IPS DF 19.7 (cell line): ENCODE data around the gene EPB41.
"Not testable (repeated sequence)": the region's sequence is repeated elsewhere in the genome, so short reads cannot be mapped to it uniquely, and the experiment has no call there.

Experiments
- DNase-seq: peaks from one replicate; pipeline ENCODE4 v3.0.0-alpha.2; 2013; ENCODE audit warnings: low read depth, low spot score

Gene EPB41

GRCh38 chr1:28927266-28927647 lies 12.9 kb downstream of the EPB41 start:
- DNase-seq: no peak

GRCh38 chr1:28927648-28928313 lies 13.4 kb downstream of the EPB41 start:
- no peak for DNase-seq

- DNase-seq: no peak
Observed at GRCh38 chr1:28928314-28928941, 14.1 kb downstream of the EPB41 start.

- DNase-seq: no peak
Observed at GRCh38 chr1:28933277-28933676, 18.9 kb downstream of the EPB41 start.

GRCh38 chr1:28933918-28934317 lies 19.5 kb downstream of the EPB41 start:
- DNase-seq: no peak

- DNase-seq: no peak
Observed at GRCh38 chr1:28934676-28935075, 20.3 kb downstream of the EPB41 start.

- no peak for DNase-seq
Observed at GRCh38 chr1:28935293-28935692, 20.9 kb downstream of the EPB41 start.

- DNase-seq: no peak
Observed at GRCh38 chr1:28936094-28936493, 21.7 kb downstream of the EPB41 start.

- DNase-seq: no peak
Observed at GRCh38 chr1:28936528-28936927, 22.2 kb downstream of the EPB41 start.

GRCh38 chr1:28943581-28943980 lies 29.2 kb downstream of the EPB41 start:
- not testable (repeated sequence) for DNase-seq

GRCh38 chr1:28950006-28950405 lies 35.6 kb downstream of the EPB41 start:
- DNase-seq: no peak

- no peak for DNase-seq
Observed at GRCh38 chr1:28950449-28950848, 36.1 kb downstream of the EPB41 start.

- DNase-seq: no peak
Observed at GRCh38 chr1:28954126-28954726, 39.9 kb downstream of the EPB41 start.

- DNase-seq: no peak
Observed at GRCh38 chr1:28956038-28956464, 41.7 kb downstream of the EPB41 start.

GRCh38 chr1:28962114-28962831 lies 47.9 kb downstream of the EPB41 start:
- DNase-seq: not testable (repeated sequence)

- DNase-seq: no peak
Observed at GRCh38 chr1:28965271-28965870, 51.0 kb downstream of the EPB41 start.

- DNase-seq: no peak
Observed at GRCh38 chr1:28966617-28967016, 52.2 kb downstream of the EPB41 start.

GRCh38 chr1:28971980-28972771 lies 57.8 kb downstream of the EPB41 start:
- no peak for DNase-seq

GRCh38 chr1:28973596-28974421 lies 59.4 kb downstream of the EPB41 start:
- DNase-seq: no peak

- DNase-seq: no peak
Observed at GRCh38 chr1:28974432-28974831, 60.1 kb downstream of the EPB41 start.
